ENCODE data around the gene C1QTNF5. TPM values are rescaled to one million over a fixed set of nuclear protein-coding genes. Genes with fewer than 3 reads are reported as not detected.
"Not testable (repeated sequence)": the region's sequence is repeated elsewhere in the genome, so short reads cannot be mapped to it uniquely, and the experiment has no call there.

Gene C1QTNF5, protein sequence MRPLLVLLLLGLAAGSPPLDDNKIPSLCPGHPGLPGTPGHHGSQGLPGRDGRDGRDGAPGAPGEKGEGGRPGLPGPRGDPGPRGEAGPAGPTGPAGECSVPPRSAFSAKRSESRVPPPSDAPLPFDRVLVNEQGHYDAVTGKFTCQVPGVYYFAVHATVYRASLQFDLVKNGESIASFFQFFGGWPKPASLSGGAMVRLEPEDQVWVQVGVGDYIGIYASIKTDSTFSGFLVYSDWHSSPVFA
- 10 to 100 TPM in 1 of 4 donors, 1 to 10 TPM in 3; 5.3 to 11.6 (median 8.8) TPM for total RNA-seq
- 10 to 100 TPM in 1 of 3 donors, 1 to 10 TPM in 2; 3.2 to 12.0 (median 4.7) TPM for polyA plus RNA-seq
- long read RNA-seq, donor 1, transcript C1QTNF5-202 (3 exons, 1,356 nt) = major isoform, 11 of 15 reads
- long read RNA-seq, donor 1, partial matches to known transcripts = 1 of 15 reads
- long read RNA-seq, donor 1, other reads (novel, unspliced or antisense) = 1 of 15 reads
- long read RNA-seq, donor 2, transcript C1QTNF5-202 (3 exons, 1,356 nt) = major isoform, 19 of 24 reads
- long read RNA-seq, donor 2, partial matches to known transcripts = 1 of 24 reads
- long read RNA-seq, donor 2, other reads (novel, unspliced or antisense) = 0 of 24 reads

DNA sequence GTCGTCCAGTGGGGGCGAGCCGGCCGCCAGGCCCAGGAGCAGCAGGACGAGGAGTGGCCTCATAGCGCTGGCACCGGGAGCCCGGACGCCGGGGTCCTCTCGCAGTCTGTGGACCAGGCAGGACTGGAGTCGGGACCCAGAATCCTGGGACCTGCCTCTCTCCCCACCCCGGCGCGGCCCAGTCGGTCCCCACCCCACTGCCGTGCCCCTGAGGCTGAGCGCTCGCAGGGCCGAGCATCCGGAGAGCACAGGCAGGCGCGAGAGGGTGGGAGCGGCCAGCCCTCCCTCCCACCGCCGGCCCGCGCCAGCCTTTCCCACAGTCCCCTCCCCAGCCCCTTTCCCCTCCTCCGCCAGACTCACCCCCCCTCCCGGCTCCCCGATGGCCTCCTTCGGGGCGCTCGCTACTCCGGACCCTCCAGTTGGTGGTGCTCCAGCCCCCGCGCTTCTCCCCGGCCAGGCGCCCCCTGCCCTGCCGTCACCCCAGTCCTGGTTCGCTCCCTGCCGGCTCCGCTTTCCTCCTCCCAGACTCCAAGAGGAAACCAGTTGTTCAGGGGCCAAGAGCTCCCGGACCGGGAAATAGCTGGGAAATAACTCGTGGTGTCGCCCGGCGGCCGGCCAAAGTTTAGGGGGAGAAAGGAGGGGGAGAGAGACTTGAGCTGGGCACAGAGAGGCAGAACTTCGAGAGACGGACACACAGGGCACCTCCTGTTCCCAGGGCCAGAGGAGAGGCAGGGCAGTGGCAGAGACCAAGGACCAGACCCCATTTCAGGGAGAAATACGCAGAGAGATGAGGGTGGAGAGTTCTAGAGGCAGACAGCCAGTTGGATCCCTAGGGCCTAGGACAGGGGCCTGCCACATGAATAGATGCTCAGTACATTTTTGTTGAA, at the start of gene C1QTNF5:
Gene C1QTNF5, minus strand, starts transcription at position 549 of the 887 bp plus-strand sequence. Its CDS starts 486 bp downstream, at position 63.
- intact Hi-C loops (cut with DNase I) = no loop called here
- peaks cover 0 to 4% (median 0%) of the 10 kb centered on the region in 3 donors for H3K27me3 ChIP-seq (ENCODE audit: insufficient read depth in 3 of 3, low read length in 2 of 3)
- no peaks in the 10 kb centered on the region for H3K9me3 ChIP-seq
- peak; percentile 89 to 90 for DNase-seq
- H3K4me3 ChIP-seq = peak within 1 kb of the TSS; percentile 76
- peak in 3 of 4 donors; percentile 8 to 24 (median 8) for ATAC-seq
- H3K4me1 ChIP-seq = peaks cover 54% of the 10 kb centered on the region
- H3K36me3 ChIP-seq (ENCODE audit: insufficient read depth in 1 of 2, low read depth in 1 of 2) = peaks cover 0 to 11% of the 10 kb centered on the region in 2 donors
- TF ChIP-seq, protein P1, sequence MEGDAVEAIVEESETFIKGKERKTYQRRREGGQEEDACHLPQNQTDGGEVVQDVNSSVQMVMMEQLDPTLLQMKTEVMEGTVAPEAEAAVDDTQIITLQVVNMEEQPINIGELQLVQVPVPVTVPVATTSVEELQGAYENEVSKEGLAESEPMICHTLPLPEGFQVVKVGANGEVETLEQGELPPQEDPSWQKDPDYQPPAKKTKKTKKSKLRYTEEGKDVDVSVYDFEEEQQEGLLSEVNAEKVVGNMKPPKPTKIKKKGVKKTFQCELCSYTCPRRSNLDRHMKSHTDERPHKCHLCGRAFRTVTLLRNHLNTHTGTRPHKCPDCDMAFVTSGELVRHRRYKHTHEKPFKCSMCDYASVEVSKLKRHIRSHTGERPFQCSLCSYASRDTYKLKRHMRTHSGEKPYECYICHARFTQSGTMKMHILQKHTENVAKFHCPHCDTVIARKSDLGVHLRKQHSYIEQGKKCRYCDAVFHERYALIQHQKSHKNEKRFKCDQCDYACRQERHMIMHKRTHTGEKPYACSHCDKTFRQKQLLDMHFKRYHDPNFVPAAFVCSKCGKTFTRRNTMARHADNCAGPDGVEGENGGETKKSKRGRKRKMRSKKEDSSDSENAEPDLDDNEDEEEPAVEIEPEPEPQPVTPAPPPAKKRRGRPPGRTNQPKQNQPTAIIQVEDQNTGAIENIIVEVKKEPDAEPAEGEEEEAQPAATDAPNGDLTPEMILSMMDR (IDR thresholded peaks at IDR 0.05) = no peak
- peak within 1 kb of the TSS; percentile 76 for H3K27ac ChIP-seq
- WGBS, 3 donors = 3 to 7% (median 5%) methylated on average over 36 to 53 of the region's 53 CpGs

DNA sequence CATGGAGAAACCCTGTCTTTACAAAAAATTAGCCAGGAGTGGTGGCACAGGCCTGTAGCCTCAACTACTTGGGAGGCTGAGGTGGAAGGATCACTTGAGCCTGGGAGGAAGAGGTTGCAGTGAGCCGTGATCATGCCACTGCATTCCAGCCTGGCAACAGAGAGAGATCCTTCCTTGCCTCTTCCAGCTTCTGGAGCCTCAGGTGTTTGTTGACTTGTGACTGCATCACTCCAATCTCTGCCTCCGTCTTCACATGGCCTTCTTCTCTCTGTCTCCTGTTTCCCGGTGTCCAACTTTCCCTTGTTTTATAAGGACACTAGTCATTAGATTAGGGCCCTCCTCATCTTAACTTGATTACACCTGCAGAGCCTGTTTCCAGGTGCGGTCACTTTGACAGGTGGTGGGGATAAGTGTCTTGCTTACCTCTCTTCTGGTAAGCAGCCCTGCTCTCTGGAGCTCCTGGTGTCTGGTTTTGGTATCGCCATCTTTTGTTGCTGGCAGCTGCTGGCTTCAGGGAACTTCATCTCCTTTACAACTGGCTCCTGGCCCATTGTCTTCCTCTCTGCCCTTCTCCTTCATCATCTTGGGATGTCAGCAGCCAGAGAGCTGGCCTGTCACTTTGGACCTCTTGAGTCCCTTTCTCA, 49.0 kb upstream of the C1QTNF5 start:
- intact Hi-C loops (cut with DNase I) = loop anchor here in 1 of 2 donors (10.0 kb wide), 1 partner anchor 85 kb away; no protein-coding TSS in a partner anchor
- no peak for DNase-seq
- H3K27ac ChIP-seq = no peak overlapping the region
- H3K36me3 ChIP-seq (ENCODE audit: insufficient read depth in 1 of 2, low read depth in 1 of 2) = no peaks in the 10 kb centered on the region
- no peaks in the 10 kb centered on the region for H3K4me1 ChIP-seq
- 77 to 82% (median 79%) methylated on average over 5 of the region's 5 CpGs for WGBS, 3 donors
- no peaks in the 10 kb centered on the region for H3K9me3 ChIP-seq
- TF ChIP-seq, protein P1 (IDR thresholded peaks at IDR 0.05) = peak; percentile 10
- H3K4me3 ChIP-seq = no peak overlapping the region
- ATAC-seq = no peak
- no peaks in the 10 kb centered on the region for H3K27me3 ChIP-seq (ENCODE audit: insufficient read depth in 3 of 3, low read length in 2 of 3)

DNA sequence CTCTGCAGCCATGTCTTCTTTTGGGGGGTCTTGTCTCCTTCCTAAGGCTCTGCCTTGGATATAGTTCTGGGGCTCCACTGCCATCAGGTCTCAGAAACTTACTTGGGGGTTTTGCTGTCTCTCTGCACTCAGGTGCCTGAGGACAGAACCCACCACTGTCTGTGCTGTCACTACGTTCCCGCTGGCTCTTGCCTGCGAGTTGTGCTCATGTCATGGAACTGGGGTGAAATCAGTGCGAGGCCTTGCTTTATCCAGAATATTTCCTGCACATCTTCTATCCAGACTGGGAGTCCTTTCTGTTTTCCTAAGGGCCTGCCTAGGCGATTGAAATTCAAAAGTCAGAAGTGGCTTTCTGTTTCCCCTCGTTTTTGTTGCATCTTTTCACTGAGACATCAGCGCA, 47.4 kb upstream of the C1QTNF5 start:
- H3K4me3 ChIP-seq = no peak overlapping the region
- H3K36me3 ChIP-seq (ENCODE audit: insufficient read depth in 1 of 2, low read depth in 1 of 2) = no peaks in the 10 kb centered on the region
- intact Hi-C loops (cut with DNase I) = loop anchor here in 1 of 2 donors (10.0 kb wide), 1 partner anchor 87 kb away; no protein-coding TSS in a partner anchor
- no peaks in the 10 kb centered on the region for H3K9me3 ChIP-seq
- H3K27me3 ChIP-seq (ENCODE audit: insufficient read depth in 3 of 3, low read length in 2 of 3) = no peaks in the 10 kb centered on the region
- no peak for DNase-seq
- no peak for ATAC-seq
- H3K27ac ChIP-seq = no peak overlapping the region
- 88 to 90% (median 88%) methylated on average over 7 of the region's 7 CpGs for WGBS, 3 donors
- TF ChIP-seq, protein P1 (IDR thresholded peaks at IDR 0.05) = no peak
- H3K4me1 ChIP-seq = no peaks in the 10 kb centered on the region

DNA sequence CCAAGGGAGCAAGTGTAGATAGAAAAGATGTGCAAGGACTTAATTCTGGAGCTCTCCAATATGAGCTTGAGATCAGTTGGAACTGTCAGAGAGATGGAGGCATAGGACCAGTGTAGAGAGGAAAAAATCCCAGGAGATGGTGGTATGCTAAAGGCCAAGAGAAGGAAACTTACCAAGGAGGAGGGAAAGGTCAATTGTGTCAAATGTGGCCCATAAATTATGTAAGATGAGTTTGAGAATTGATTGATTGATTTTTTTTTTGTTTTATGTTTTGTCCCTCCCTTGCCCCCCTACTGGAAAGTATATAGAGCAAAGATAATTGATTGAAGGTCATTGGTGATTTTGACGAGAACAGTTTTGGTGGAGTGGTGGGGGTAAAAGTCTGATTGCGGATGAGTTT, 43.6 kb upstream of the C1QTNF5 start:
- ATAC-seq (no peak), DNase-seq (no peak)
- no peaks in the 10 kb centered on the region for H3K27me3 ChIP-seq (ENCODE audit: insufficient read depth in 3 of 3, low read length in 2 of 3)
- no peaks in the 10 kb centered on the region for H3K9me3 ChIP-seq
- H3K4me3 ChIP-seq = no peak overlapping the region
- no peak overlapping the region for H3K27ac ChIP-seq
- intact Hi-C loops (cut with DNase I) = loop anchor here in 1 of 2 donors (10.0 kb wide), 1 partner anchor 90 kb away; no protein-coding TSS in a partner anchor
- TF ChIP-seq, protein P1 (IDR thresholded peaks at IDR 0.05) = no peak
- no peaks in the 10 kb centered on the region for H3K36me3 ChIP-seq (ENCODE audit: insufficient read depth in 1 of 2, low read depth in 1 of 2)
- WGBS, 3 donors = 86 to 94% (median 90%) methylated on average over 2 of the region's 2 CpGs
- peaks cover 25% of the 10 kb centered on the region for H3K4me1 ChIP-seq

DNA sequence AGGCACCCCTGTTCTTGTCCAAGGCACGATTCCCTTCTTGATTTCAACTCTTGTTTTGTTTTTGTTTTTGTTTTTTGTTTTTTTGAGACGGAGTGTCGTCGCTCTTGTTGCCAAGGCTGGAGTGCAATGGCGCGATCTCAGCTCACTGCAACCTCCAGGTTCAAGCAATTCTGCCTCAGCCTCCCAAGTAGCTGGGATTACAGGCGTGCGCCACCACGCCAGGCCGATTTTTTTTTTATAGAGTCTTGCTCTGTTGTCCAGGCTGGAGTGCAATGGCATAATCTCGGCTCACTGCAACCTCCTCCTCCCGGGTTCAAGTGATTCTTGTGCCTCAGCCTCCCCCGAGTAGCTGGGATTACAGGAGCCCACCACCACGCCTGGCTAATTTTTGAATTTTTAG, 41.8 kb upstream of the C1QTNF5 start:
- Histone ChIP-seq H3K4me3 (peak overlapping the region; percentile 84), H3K27ac (peak overlapping the region; percentile 97), H3K4me1 (peaks cover 30% of the 10 kb centered on the region)
- H3K36me3 ChIP-seq (ENCODE audit: insufficient read depth in 1 of 2, low read depth in 1 of 2); ATAC-seq; H3K9me3 ChIP-seq; H3K27me3 ChIP-seq (ENCODE audit: insufficient read depth in 3 of 3, low read length in 2 of 3); DNase-seq: not testable (repeated sequence)
- 90 to 93% (median 91%) methylated on average over 14 of the region's 14 CpGs for WGBS, 3 donors
- intact Hi-C loops (cut with DNase I) = loop anchor here (2.0 to 10.0 kb wide), 2 partner anchors 92 to 94 kb away; no protein-coding TSS in a partner anchor
